HEK293 (cell line): ENCODE measurements around the gene NUAK1.

ENCODE experiments used
- BCL11A ChIP-seq: fragments of 450-650 bp; formaldehyde crosslinking; IDR thresholded peaks from 2 replicates; pipeline ENCODE4 v1.5.1; 2016; ENCODE audit warnings: low read depth, missing biosample characterization, missing genetic modification characterization
- GLIS1 ChIP-seq: fragments of 450-650 bp; formaldehyde crosslinking; IDR thresholded peaks from 2 replicates; pipeline ENCODE4 v1.5.1; 2016; ENCODE audit warnings: missing biosample characterization, missing genetic modification characterization
- HOXA7 ChIP-seq: sonication (generic); formaldehyde crosslinking; IDR thresholded peaks from 2 replicates; pipeline ENCODE4 v1.8.1; 2022; ENCODE audit warnings: missing genetic modification reagents, borderline replicate concordance
- KLF8 ChIP-seq: fragments of 450-650 bp; formaldehyde crosslinking; IDR thresholded peaks from 2 replicates; pipeline ENCODE4 v1.5.1; 2016; ENCODE audit warnings: missing biosample characterization, missing genetic modification characterization
- OSR2 ChIP-seq: fragments of 450-650 bp; formaldehyde crosslinking; IDR thresholded peaks from 2 replicates; pipeline ENCODE4 v1.5.1; 2016; ENCODE audit warnings: missing biosample characterization, missing genetic modification characterization
- SALL2 ChIP-seq: fragments of 450-650 bp; formaldehyde crosslinking; IDR thresholded peaks from 2 replicates; pipeline ENCODE4 v1.5.0; 2017; ENCODE audit warnings: missing biosample characterization, mild to moderate bottlenecking, missing genetic modification characterization, borderline replicate concordance
- YY1 ChIP-seq: fragments of 450-650 bp; formaldehyde crosslinking; IDR thresholded peaks from 2 replicates; pipeline ENCODE4 v1.5.1; 2018; ENCODE audit warnings: missing biosample characterization, missing genetic modification characterization
- ZBTB1 ChIP-seq: fragments of 450-650 bp; formaldehyde crosslinking; IDR thresholded peaks from 2 replicates; pipeline ENCODE4 v1.5.1; 2016; ENCODE audit warnings: missing biosample characterization, missing genetic modification characterization
- ZBTB21 ChIP-seq: fragments of 450-650 bp; formaldehyde crosslinking; IDR thresholded peaks from 2 replicates; pipeline ENCODE4 v1.5.1; 2017; ENCODE audit warnings: missing biosample characterization, missing genetic modification characterization
- ZNF146 ChIP-seq: fragments of 450-650 bp; formaldehyde crosslinking; IDR thresholded peaks from 2 replicates; pipeline ENCODE4 v1.5.1; 2016; ENCODE audit warnings: missing biosample characterization, missing genetic modification characterization
- ZNF24 ChIP-seq: fragments of 450-650 bp; formaldehyde crosslinking; IDR thresholded peaks from 2 replicates; pipeline ENCODE4 v1.5.1; 2016; ENCODE audit warnings: missing biosample characterization, missing genetic modification characterization
- ZNF302 ChIP-seq: fragments of 450-650 bp; formaldehyde crosslinking; IDR thresholded peaks from 2 replicates; pipeline ENCODE4 v1.5.1; 2016; ENCODE audit warnings: missing biosample characterization, missing genetic modification characterization, low read depth
- ZNF558 ChIP-seq: fragments of 450-650 bp; formaldehyde crosslinking; IDR thresholded peaks from 2 replicates; pipeline ENCODE4 v1.5.1; 2016; ENCODE audit warnings: missing biosample characterization, missing genetic modification characterization
- ZNF560 ChIP-seq: fragments of 450-650 bp; formaldehyde crosslinking; IDR thresholded peaks from 2 replicates; pipeline ENCODE4 v1.5.1; 2017; ENCODE audit warnings: missing biosample characterization, missing genetic modification characterization, borderline replicate concordance
- ZNF768 ChIP-seq: fragments of 450-650 bp; formaldehyde crosslinking; IDR thresholded peaks from 2 replicates; pipeline ENCODE4 v1.5.1; 2018; ENCODE audit warnings: missing biosample characterization, mild to moderate bottlenecking, missing genetic modification characterization
- ZNF791 ChIP-seq: fragments of 450-650 bp; formaldehyde crosslinking; IDR thresholded peaks from 2 replicates; pipeline ENCODE4 v1.5.1; 2016; ENCODE audit warnings: missing biosample characterization, missing genetic modification characterization
- TF ChIP-seq, protein P1 (sequence below): fragments of 450-650 bp; formaldehyde crosslinking; conservative IDR thresholded peaks from 2 replicates; pipeline ENCODE4 v1.5.1; 2016; ENCODE audit warnings: low read depth, missing biosample characterization, missing genetic modification characterization
- TF ChIP-seq, protein P2 (sequence below): fragments of 450-650 bp; formaldehyde crosslinking; IDR thresholded peaks from 2 replicates; pipeline ENCODE4 v1.5.1; 2016; ENCODE audit warnings: missing biosample characterization, missing genetic modification characterization, borderline replicate concordance
- TF ChIP-seq, protein P3 (sequence below): fragments of 450-650 bp; formaldehyde crosslinking; IDR thresholded peaks from 2 replicates; pipeline ENCODE4 v1.5.1; 2016; ENCODE audit warnings: missing biosample characterization, missing genetic modification characterization, low read depth
- TF ChIP-seq, protein P4 (sequence below): IDR thresholded peaks from 2 replicates; pipeline ENCODE4 v1.6.1; 2011; ENCODE audit warnings: mild to moderate bottlenecking, low read depth, low read length, borderline replicate concordance
- TF ChIP-seq, protein P5 (sequence below): fragments of 450-650 bp; formaldehyde crosslinking; IDR thresholded peaks from 2 replicates; pipeline ENCODE4 v1.5.1; 2016; ENCODE audit warnings: missing biosample characterization, missing genetic modification characterization
- TF ChIP-seq, protein P6 (sequence below): fragments of 450-650 bp; formaldehyde crosslinking; IDR thresholded peaks from 2 replicates; pipeline ENCODE4 v1.5.1; 2017; ENCODE audit warnings: missing biosample characterization, missing genetic modification characterization

Gene NUAK1

DNA sequence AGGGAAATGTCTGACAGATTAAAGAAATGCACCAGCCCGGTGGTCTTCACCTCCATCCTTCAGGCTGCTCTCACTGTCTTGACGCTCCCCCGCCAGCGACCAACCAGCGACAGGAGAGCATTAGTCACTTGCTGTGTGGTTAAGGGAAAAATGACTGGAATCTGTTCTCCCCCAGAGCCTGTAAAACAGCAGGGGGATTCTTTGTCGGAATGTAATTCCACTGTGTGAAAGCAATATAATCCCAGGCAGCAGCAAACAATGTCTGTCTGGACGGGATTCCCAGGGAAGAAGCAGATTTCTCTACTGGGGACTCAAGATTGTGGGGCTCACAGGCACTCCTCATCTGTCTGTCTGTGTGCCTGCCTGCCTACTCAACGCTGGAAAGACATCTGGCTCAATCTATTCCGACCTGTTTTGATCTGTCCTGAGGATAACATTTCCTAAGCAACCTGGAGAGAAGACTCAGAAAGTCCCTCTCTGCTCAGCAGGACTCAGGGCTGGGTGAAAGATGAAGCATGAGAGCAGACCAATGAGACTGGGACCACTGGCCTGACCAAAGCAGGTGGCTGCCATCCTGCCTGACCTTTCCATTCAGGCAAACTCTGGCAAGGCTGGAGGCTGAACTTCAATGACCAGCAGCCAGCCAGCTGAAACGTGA, 54.6 kb downstream of the NUAK1 start (continued):
- 0 out of 2 replicates have a peak, but pooled peaks have one; percentile 26 for TF ChIP-seq ZBTB1 (tag by site-specific recombination)
- peak; percentile 63; the same call in 1 of the 2 replicates for TF ChIP-seq ZNF768 (tag by site-specific recombination)
- TF ChIP-seq, protein P1, sequence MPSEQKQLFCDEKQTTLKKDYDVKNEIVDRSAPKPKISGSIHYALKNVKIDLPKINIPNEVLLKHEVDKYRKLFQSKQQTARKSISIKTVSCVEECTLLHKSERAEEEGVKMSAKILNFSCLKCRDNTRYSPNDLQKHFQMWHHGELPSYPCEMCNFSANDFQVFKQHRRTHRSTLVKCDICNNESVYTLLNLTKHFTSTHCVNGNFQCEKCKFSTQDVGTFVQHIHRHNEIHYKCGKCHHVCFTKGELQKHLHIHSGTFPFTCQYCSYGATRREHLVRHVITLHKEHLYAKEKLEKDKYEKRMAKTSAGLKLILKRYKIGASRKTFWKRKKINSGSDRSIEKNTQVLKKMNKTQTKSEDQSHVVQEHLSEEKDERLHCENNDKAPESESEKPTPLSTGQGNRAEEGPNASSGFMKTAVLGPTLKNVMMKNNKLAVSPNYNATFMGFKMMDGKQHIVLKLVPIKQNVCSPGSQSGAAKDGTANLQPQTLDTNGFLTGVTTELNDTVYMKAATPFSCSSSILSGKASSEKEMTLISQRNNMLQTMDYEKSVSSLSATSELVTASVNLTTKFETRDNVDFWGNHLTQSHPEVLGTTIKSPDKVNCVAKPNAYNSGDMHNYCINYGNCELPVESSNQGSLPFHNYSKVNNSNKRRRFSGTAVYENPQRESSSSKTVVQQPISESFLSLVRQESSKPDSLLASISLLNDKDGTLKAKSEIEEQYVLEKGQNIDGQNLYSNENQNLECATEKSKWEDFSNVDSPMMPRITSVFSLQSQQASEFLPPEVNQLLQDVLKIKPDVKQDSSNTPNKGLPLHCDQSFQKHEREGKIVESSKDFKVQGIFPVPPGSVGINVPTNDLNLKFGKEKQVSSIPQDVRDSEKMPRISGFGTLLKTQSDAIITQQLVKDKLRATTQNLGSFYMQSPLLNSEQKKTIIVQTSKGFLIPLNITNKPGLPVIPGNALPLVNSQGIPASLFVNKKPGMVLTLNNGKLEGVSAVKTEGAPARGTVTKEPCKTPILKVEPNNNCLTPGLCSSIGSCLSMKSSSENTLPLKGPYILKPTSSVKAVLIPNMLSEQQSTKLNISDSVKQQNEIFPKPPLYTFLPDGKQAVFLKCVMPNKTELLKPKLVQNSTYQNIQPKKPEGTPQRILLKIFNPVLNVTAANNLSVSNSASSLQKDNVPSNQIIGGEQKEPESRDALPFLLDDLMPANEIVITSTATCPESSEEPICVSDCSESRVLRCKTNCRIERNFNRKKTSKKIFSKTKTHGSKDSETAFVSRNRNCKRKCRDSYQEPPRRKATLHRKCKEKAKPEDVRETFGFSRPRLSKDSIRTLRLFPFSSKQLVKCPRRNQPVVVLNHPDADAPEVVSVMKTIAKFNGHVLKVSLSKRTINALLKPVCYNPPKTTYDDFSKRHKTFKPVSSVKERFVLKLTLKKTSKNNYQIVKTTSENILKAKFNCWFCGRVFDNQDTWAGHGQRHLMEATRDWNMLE (tag by site-specific recombination), result no peak
- no peak for TF ChIP-seq HOXA7
- TF ChIP-seq ZNF791 (tag by site-specific recombination), result no peak
- TF ChIP-seq, protein P2, sequence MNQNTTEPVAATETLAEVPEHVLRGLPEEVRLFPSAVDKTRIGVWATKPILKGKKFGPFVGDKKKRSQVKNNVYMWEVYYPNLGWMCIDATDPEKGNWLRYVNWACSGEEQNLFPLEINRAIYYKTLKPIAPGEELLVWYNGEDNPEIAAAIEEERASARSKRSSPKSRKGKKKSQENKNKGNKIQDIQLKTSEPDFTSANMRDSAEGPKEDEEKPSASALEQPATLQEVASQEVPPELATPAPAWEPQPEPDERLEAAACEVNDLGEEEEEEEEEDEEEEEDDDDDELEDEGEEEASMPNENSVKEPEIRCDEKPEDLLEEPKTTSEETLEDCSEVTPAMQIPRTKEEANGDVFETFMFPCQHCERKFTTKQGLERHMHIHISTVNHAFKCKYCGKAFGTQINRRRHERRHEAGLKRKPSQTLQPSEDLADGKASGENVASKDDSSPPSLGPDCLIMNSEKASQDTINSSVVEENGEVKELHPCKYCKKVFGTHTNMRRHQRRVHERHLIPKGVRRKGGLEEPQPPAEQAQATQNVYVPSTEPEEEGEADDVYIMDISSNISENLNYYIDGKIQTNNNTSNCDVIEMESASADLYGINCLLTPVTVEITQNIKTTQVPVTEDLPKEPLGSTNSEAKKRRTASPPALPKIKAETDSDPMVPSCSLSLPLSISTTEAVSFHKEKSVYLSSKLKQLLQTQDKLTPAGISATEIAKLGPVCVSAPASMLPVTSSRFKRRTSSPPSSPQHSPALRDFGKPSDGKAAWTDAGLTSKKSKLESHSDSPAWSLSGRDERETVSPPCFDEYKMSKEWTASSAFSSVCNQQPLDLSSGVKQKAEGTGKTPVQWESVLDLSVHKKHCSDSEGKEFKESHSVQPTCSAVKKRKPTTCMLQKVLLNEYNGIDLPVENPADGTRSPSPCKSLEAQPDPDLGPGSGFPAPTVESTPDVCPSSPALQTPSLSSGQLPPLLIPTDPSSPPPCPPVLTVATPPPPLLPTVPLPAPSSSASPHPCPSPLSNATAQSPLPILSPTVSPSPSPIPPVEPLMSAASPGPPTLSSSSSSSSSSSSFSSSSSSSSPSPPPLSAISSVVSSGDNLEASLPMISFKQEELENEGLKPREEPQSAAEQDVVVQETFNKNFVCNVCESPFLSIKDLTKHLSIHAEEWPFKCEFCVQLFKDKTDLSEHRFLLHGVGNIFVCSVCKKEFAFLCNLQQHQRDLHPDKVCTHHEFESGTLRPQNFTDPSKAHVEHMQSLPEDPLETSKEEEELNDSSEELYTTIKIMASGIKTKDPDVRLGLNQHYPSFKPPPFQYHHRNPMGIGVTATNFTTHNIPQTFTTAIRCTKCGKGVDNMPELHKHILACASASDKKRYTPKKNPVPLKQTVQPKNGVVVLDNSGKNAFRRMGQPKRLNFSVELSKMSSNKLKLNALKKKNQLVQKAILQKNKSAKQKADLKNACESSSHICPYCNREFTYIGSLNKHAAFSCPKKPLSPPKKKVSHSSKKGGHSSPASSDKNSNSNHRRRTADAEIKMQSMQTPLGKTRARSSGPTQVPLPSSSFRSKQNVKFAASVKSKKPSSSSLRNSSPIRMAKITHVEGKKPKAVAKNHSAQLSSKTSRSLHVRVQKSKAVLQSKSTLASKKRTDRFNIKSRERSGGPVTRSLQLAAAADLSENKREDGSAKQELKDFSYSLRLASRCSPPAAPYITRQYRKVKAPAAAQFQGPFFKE (tag by site-specific recombination), result no peak
- TF ChIP-seq ZNF302 (tag by site-specific recombination), result no peak; the same call in 1 of the 2 replicates
- TF ChIP-seq, protein P3, sequence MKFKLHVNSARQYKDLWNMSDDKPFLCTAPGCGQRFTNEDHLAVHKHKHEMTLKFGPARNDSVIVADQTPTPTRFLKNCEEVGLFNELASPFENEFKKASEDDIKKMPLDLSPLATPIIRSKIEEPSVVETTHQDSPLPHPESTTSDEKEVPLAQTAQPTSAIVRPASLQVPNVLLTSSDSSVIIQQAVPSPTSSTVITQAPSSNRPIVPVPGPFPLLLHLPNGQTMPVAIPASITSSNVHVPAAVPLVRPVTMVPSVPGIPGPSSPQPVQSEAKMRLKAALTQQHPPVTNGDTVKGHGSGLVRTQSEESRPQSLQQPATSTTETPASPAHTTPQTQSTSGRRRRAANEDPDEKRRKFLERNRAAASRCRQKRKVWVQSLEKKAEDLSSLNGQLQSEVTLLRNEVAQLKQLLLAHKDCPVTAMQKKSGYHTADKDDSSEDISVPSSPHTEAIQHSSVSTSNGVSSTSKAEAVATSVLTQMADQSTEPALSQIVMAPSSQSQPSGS, result no peak
- no peak for TF ChIP-seq ZNF558 (tag by site-specific recombination)
- TF ChIP-seq, protein P4, sequence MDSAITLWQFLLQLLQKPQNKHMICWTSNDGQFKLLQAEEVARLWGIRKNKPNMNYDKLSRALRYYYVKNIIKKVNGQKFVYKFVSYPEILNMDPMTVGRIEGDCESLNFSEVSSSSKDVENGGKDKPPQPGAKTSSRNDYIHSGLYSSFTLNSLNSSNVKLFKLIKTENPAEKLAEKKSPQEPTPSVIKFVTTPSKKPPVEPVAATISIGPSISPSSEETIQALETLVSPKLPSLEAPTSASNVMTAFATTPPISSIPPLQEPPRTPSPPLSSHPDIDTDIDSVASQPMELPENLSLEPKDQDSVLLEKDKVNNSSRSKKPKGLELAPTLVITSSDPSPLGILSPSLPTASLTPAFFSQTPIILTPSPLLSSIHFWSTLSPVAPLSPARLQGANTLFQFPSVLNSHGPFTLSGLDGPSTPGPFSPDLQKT, result no peak
- TF ChIP-seq ZNF146, result no peak
- no peak for TF ChIP-seq SALL2 (tag by site-specific recombination)
- TF ChIP-seq ZBTB21, result peak; percentile 64; the same call in 1 of the 2 replicates
- TF ChIP-seq KLF8, result no peak
- TF ChIP-seq ZNF560 (tag by site-specific recombination), result no peak
- TF ChIP-seq GLIS1 (tag by site-specific recombination), result peak; percentile 97
- TF ChIP-seq YY1 (tag by site-specific recombination), result no peak
- TF ChIP-seq BCL11A (tag by site-specific recombination), result peak; percentile 40; the same call in 1 of the 2 replicates
- TF ChIP-seq, protein P5, sequence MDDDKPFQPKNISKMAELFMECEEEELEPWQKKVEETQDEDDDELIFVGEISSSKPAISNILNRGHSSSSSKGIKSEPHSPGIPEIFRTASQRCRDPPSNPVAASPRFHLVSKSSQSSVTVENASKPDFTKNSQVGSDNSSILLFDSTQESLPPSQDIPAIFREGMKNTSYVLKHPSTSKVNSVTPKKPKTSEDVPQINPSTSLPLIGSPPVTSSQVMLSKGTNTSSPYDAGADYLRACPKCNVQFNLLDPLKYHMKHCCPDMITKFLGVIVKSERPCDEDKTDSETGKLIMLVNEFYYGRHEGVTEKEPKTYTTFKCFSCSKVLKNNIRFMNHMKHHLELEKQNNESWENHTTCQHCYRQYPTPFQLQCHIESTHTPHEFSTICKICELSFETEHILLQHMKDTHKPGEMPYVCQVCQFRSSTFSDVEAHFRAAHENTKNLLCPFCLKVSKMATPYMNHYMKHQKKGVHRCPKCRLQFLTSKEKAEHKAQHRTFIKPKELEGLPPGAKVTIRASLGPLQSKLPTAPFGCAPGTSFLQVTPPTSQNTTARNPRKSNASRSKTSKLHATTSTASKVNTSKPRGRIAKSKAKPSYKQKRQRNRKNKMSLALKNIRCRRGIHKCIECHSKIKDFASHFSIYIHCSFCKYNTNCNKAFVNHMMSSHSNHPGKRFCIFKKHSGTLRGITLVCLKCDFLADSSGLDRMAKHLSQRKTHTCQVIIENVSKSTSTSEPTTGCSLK (tag by site-specific recombination), result no peak
- TF ChIP-seq ZNF24, result peak; percentile 73; the same call in 1 of the 2 replicates
- peak; percentile 86 for TF ChIP-seq OSR2 (tag by site-specific recombination)
- TF ChIP-seq, protein P6, sequence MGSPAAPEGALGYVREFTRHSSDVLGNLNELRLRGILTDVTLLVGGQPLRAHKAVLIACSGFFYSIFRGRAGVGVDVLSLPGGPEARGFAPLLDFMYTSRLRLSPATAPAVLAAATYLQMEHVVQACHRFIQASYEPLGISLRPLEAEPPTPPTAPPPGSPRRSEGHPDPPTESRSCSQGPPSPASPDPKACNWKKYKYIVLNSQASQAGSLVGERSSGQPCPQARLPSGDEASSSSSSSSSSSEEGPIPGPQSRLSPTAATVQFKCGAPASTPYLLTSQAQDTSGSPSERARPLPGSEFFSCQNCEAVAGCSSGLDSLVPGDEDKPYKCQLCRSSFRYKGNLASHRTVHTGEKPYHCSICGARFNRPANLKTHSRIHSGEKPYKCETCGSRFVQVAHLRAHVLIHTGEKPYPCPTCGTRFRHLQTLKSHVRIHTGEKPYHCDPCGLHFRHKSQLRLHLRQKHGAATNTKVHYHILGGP, result no peak
